ENCODE data around the gene EIF6.

DNA sequence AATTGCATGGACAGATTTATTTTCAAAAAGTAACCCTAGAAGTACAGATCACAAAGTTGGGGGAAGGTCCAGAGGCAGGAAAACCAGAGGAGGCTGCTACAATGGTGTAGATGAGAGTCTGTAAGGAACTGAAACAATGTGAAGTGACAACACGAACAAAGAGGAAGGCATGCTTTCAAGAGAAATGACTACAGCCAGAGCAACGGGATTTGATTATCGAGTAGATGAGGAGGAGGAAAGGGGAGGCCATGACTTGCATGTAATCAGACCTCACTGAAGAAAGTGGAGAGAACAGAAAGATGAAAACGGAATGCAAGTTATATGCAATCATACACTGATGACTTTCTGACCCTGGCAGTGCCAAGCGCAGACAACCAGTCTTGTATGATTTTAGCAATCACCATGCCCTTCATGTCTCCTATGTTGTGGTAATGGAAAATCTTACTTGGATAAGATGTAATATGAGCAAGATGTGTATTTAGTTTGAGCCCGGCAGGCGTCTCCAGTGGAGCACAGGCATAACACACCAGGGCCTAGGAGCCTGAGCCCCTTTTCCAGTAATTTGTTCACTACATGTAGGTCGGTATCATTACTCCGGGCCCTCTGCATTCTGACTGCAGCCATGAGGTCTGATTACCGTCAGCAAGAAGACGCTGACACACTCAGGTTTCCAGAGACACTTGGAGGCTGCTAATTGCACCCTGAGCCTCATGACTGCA is 41.6 kb upstream of the EIF6 start:
- TF ChIP-seq, protein P1, sequence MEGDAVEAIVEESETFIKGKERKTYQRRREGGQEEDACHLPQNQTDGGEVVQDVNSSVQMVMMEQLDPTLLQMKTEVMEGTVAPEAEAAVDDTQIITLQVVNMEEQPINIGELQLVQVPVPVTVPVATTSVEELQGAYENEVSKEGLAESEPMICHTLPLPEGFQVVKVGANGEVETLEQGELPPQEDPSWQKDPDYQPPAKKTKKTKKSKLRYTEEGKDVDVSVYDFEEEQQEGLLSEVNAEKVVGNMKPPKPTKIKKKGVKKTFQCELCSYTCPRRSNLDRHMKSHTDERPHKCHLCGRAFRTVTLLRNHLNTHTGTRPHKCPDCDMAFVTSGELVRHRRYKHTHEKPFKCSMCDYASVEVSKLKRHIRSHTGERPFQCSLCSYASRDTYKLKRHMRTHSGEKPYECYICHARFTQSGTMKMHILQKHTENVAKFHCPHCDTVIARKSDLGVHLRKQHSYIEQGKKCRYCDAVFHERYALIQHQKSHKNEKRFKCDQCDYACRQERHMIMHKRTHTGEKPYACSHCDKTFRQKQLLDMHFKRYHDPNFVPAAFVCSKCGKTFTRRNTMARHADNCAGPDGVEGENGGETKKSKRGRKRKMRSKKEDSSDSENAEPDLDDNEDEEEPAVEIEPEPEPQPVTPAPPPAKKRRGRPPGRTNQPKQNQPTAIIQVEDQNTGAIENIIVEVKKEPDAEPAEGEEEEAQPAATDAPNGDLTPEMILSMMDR (conservative IDR thresholded peaks at IDR 0.05; ENCODE audit: low read depth in 2 of 2), result no peak
- TF ChIP-seq POLR2AphosphoS5 (IDR thresholded peaks at IDR 0.05; ENCODE audit: low read depth), result no peak
- TF ChIP-seq, protein P2, sequence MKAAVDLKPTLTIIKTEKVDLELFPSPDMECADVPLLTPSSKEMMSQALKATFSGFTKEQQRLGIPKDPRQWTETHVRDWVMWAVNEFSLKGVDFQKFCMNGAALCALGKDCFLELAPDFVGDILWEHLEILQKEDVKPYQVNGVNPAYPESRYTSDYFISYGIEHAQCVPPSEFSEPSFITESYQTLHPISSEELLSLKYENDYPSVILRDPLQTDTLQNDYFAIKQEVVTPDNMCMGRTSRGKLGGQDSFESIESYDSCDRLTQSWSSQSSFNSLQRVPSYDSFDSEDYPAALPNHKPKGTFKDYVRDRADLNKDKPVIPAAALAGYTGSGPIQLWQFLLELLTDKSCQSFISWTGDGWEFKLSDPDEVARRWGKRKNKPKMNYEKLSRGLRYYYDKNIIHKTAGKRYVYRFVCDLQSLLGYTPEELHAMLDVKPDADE (IDR thresholded peaks at IDR 0.05), result no peak
- TF ChIP-seq ZNF114 (CRISPR knock-in tag; IDR thresholded peaks at IDR 0.05), result no peak
- no peak for TF ChIP-seq ZNF331 (CRISPR knock-in tag; IDR thresholded peaks at IDR 0.05; ENCODE audit: low read depth)
- TF ChIP-seq CREB1 (CRISPR knock-in tag; IDR thresholded peaks at IDR 0.05; ENCODE audit: low read depth), result no peak
